Neural progenitor cell (in vitro differentiated cells): Measurements from ENCODE around the gene ZDHHC19. TPM values are rescaled to one million over a fixed set of nuclear protein-coding genes. Genes with fewer than 3 reads are reported as not detected.

Experiments
- DNase-seq: peaks from one replicate; pipeline ENCODE4 v3.0.0-alpha.2; 2016; ENCODE audit warnings: low spot score
- H2AFZ ChIP-seq: fragments of 200-600 bp; sonication (generic); replicated peaks from 2 replicates; pipeline ENCODE4 v1.6.1; 2016; ENCODE audit warnings: antibody characterized with exemption
- H3F3A ChIP-seq: fragments of 200-600 bp; sonication (generic); 2 replicates; pipeline ENCODE4 v1.6.1; 2016; ENCODE audit warnings: antibody characterized with exemption, low read depth
- H3K27ac ChIP-seq: fragments of 200-600 bp; sonication (generic); 2 replicates; pipeline ENCODE4 v1.5.1; 2016; ENCODE audit warnings: mild to moderate bottlenecking
- H3K27me3 ChIP-seq: fragments of 200-600 bp; sonication (generic); 2 replicates; pipeline ENCODE4 v1.6.1; 2016; ENCODE audit warnings: mild to moderate bottlenecking, moderate library complexity
- H3K36me3 ChIP-seq: fragments of 200-600 bp; sonication (generic); 2 replicates; pipeline ENCODE4 v1.5.1; 2016
- H3K4me1 ChIP-seq: fragments of 200-600 bp; sonication (generic); 2 replicates; pipeline ENCODE4 v1.6.1; 2016; ENCODE audit warnings: mixed run types
- H3K4me2 ChIP-seq: fragments of 200-600 bp; sonication (generic); 2 replicates; pipeline ENCODE4 v1.6.1; 2016
- H3K4me3 ChIP-seq: fragments of 200-600 bp; sonication (generic); 2 replicates; pipeline ENCODE4 v1.5.1; 2016
- H3K79me2 ChIP-seq: fragments of 200-600 bp; sonication (generic); 2 replicates; pipeline ENCODE4 v1.6.1; 2016; ENCODE audit warnings: low read depth
- H3K9ac ChIP-seq: fragments of 200-600 bp; sonication (generic); 2 replicates; pipeline ENCODE4 v1.6.1; 2016
- H3K9me3 ChIP-seq: fragments of 200-600 bp; sonication (generic); 2 replicates; pipeline ENCODE4 v1.5.1; 2016; ENCODE audit warnings: low read depth
- H4K20me1 ChIP-seq: fragments of 200-600 bp; sonication (generic); 2 replicates; pipeline ENCODE4 v1.6.1; 2016; ENCODE audit warnings: low read depth
- H3K27ac Mint-ChIP-seq: 3 replicates; pipeline ENCODE4 v1.8.0; 2021; ENCODE audit warnings: mixed read lengths
- H3K27me3 Mint-ChIP-seq: 2 replicates; pipeline ENCODE4 v1.8.0; 2022; ENCODE audit warnings: low read depth, mild to moderate bottlenecking, inconsistent platforms, moderate library complexity, mixed read lengths; ENCODE audit not compliant: insufficient read depth
- H3K36me3 Mint-ChIP-seq: 3 replicates; pipeline ENCODE4 v1.8.0; 2021; ENCODE audit warnings: mixed read lengths
- H3K4me1 Mint-ChIP-seq: 3 replicates; pipeline ENCODE4 v1.8.0; 2021; ENCODE audit warnings: mixed read lengths
- H3K4me3 Mint-ChIP-seq: 3 replicates; pipeline ENCODE4 v1.8.0; 2021; ENCODE audit warnings: mild to moderate bottlenecking, moderate library complexity, mixed read lengths
- H3K9me3 Mint-ChIP-seq: 3 replicates; pipeline ENCODE4 v1.8.0; 2020; ENCODE audit warnings: mixed read lengths
- CTCF ChIP-seq: fragments of 200-600 bp; sonication (generic); IDR thresholded peaks from 2 replicates; pipeline ENCODE4 v1.5.1; 2017; ENCODE audit warnings: antibody characterized with exemption, mild to moderate bottlenecking
- EZH2 ChIP-seq: fragments of 200-600 bp; sonication (generic); IDR thresholded peaks from 2 replicates; pipeline ENCODE4 v1.6.1; 2017; ENCODE audit warnings: antibody characterized with exemption, mild to moderate bottlenecking, moderate library complexity
- EZH2phosphoT487 ChIP-seq: fragments of 200-600 bp; sonication (generic); IDR thresholded peaks from 2 replicates; pipeline ENCODE4 v1.6.1; 2017; ENCODE audit warnings: antibody characterized with exemption
- total RNA-seq: library from RNA; depleted of rRNA; stranded (reverse); fragments of >200 nt; gene quantifications from 2 replicates; pipeline ENCODE4 v1.2.3, GENCODE V29; 2015; ENCODE audit warnings: low replicate concordance

The ZDHHC19 gene
- total RNA-seq, 1 donor from 2014 or later = not detected

- H3K79me2 ChIP-seq = no peaks in the 10 kb centered on the region
- no peak overlapping the region for H3K4me2 ChIP-seq
- no peaks in the 10 kb centered on the region for H4K20me1 ChIP-seq
- no peak overlapping the region for H3K4me3 ChIP-seq
- no peak overlapping the region for H3K27ac ChIP-seq
- Mint-ChIP-seq H3K9me3 (no peaks in the 10 kb centered on the region), H3K4me1 (no peaks in the 10 kb centered on the region), H3K27ac (no peak overlapping the region), H3K27me3 (peaks cover 4% of the 10 kb centered on the region), H3K36me3 (no peaks in the 10 kb centered on the region), H3K4me3 (peak overlapping the region; percentile 9)
- H3K4me1 ChIP-seq = no peaks in the 10 kb centered on the region
- no peak for DNase-seq
- H3K9me3 ChIP-seq = no peaks in the 10 kb centered on the region
- no peak overlapping the region for H2AFZ ChIP-seq
- no peaks in the 10 kb centered on the region for H3F3A ChIP-seq
- TF ChIP-seq EZH2 (no peak), CTCF (no peak), EZH2phosphoT487 (no peak)
- no peak overlapping the region for H3K9ac ChIP-seq
- H3K27me3 ChIP-seq = no peaks in the 10 kb centered on the region
- H3K36me3 ChIP-seq = no peaks in the 10 kb centered on the region
These were observed 21.7 kb upstream of the ZDHHC19 start for GRCh38 chr3:196232882-196233251.

GRCh38 chr3:196232154-196232881 is 21.1 kb upstream of the ZDHHC19 start:
- TF ChIP-seq EZH2phosphoT487 = no peak
- no peak for TF ChIP-seq CTCF
- no peak for TF ChIP-seq EZH2
- Mint-ChIP-seq H3K36me3 (no peaks in the 10 kb centered on the region), H3K4me1 (no peaks in the 10 kb centered on the region)

GRCh38 chr3:196227629-196228493 is 16.7 kb upstream of the ZDHHC19 start:
- H3K4me3 Mint-ChIP-seq = no peak overlapping the region
- Histone ChIP-seq H3K9ac (no peak overlapping the region), H3K4me2 (no peak overlapping the region), H3K27ac (no peak overlapping the region), H3K79me2 (no peaks in the 10 kb centered on the region), H3K36me3 (no peaks in the 10 kb centered on the region), H2AFZ (no peak overlapping the region), H3K27me3 (no peaks in the 10 kb centered on the region), H3K4me3 (no peak overlapping the region), H3K9me3 (no peaks in the 10 kb centered on the region), H4K20me1 (no peaks in the 10 kb centered on the region), H3F3A (no peaks in the 10 kb centered on the region), H3K4me1 (no peaks in the 10 kb centered on the region)
- H3K27me3 Mint-ChIP-seq = peaks cover 2% of the 10 kb centered on the region
- H3K4me1 Mint-ChIP-seq = peaks cover 4% of the 10 kb centered on the region
- DNase-seq = no peak
- H3K36me3 Mint-ChIP-seq = no peaks in the 10 kb centered on the region
- H3K27ac Mint-ChIP-seq = peak overlapping the region; percentile 64
- no peaks in the 10 kb centered on the region for H3K9me3 Mint-ChIP-seq
- TF ChIP-seq EZH2phosphoT487 = no peak
- no peak for TF ChIP-seq EZH2
- no peak for TF ChIP-seq CTCF

More at GRCh38 chr3:196232154-196232881, 21.1 kb upstream of the ZDHHC19 start:
- Mint-ChIP-seq H3K9me3 (no peaks in the 10 kb centered on the region), H3K27me3 (peaks cover 4% of the 10 kb centered on the region), H3K4me3 (no peak overlapping the region), H3K27ac (no peak overlapping the region)
- Histone ChIP-seq H3K4me2 (no peak overlapping the region), H3K36me3 (no peaks in the 10 kb centered on the region), H3K27ac (no peak overlapping the region), H3K4me3 (no peak overlapping the region), H2AFZ (no peak overlapping the region), H3K9me3 (no peaks in the 10 kb centered on the region), H3K4me1 (no peaks in the 10 kb centered on the region), H4K20me1 (no peaks in the 10 kb centered on the region), H3K9ac (no peak overlapping the region), H3K79me2 (no peaks in the 10 kb centered on the region), H3K27me3 (no peaks in the 10 kb centered on the region), H3F3A (no peaks in the 10 kb centered on the region)
- no peak for DNase-seq
